ENCODE results near the gene OSBPL7. TPM values are rescaled to one million over a fixed set of nuclear protein-coding genes. Genes with fewer than 3 reads are reported as not detected.

The OSBPL7 gene
- total RNA-seq, 4 donors from 2014 or later = 1.1 to 4.6 (median 1.6) TPM

DNA sequence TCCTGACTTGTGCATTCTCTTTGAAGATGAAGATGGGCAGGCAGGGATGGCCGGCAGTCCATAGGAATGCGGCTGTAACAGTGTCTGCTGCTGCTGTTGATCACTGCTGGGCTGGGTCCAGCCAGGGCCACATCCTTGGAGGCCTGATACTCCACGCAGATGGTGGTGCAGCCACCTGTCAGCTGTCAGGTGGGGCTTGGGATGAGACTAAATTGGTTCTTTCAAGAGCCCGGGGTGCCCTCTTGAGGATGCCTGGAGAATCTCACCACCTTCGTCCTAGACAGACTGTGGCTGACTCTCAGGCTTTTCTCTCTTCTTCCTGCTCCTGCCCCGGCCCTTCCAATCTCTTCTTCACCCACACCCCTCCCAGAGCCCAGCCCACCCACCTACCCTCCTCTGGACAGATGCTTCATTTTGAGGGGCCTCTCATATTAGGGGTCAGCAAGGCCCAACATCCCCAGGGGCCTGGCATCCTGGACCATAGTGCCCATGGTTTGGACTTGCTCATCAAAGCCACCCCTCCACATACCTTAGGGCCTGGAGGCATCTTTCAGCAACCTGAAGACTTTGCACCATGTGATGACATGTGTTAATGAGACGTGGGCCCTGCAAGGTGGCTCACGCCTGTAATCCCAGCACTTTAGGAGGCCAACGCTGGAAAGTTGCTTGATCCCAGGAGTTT is 19.1 kb downstream of the OSBPL7 start:
- Histone ChIP-seq H3K4me3 (no peak overlapping the region), H3K27me3 (peaks cover 0 to 8% (median 0%) of the 10 kb centered on the region in 4 donors), H3K27ac (no peak overlapping the region), H3K36me3 (peaks cover 0 to 10% (median 0%) of the 10 kb centered on the region in 3 donors), H3K9me3 (no peaks in the 10 kb centered on the region), H3K4me1 (no peaks in the 10 kb centered on the region)
- DNase-seq = no peak
- TF ChIP-seq POLR2A (IDR thresholded peaks at IDR 0.05) = no peak
- TF ChIP-seq, protein P1, sequence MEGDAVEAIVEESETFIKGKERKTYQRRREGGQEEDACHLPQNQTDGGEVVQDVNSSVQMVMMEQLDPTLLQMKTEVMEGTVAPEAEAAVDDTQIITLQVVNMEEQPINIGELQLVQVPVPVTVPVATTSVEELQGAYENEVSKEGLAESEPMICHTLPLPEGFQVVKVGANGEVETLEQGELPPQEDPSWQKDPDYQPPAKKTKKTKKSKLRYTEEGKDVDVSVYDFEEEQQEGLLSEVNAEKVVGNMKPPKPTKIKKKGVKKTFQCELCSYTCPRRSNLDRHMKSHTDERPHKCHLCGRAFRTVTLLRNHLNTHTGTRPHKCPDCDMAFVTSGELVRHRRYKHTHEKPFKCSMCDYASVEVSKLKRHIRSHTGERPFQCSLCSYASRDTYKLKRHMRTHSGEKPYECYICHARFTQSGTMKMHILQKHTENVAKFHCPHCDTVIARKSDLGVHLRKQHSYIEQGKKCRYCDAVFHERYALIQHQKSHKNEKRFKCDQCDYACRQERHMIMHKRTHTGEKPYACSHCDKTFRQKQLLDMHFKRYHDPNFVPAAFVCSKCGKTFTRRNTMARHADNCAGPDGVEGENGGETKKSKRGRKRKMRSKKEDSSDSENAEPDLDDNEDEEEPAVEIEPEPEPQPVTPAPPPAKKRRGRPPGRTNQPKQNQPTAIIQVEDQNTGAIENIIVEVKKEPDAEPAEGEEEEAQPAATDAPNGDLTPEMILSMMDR (IDR thresholded peaks at IDR 0.05) = peak in 5 of 6 experiments; percentile 31 to 61 (median 34)
- WGBS, 2 donors = 26 to 32% methylated on average over 4 to 7 of the region's 9 CpGs
- intact Hi-C loops (cut with DNase I) = loop anchor here (10.0 kb wide), 1 partner anchor 108 kb away; the partner anchor contains the start of gene TBKBP1

DNA sequence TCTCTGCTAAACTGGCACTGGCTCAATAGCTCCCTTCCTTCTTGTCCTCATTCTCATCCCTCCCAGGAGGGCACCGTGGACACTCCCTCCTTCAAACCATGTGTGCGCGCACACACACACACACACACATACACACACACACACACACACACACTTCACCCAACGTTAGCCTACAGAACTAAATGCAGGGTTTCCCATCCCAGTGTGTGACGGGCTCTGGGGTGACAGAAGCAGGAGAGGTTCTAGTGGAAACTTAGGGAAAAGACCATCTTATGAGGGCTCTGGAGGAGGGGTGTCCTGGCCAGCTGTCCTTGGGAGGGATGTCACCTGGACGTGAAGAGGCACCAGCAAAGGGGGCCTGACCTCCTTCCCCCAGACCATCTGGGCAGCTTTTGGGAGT is 19.7 kb downstream of the OSBPL7 start:
- WGBS, 2 donors = 41 to 43% methylated on average over 5 of the region's 6 CpGs
- intact Hi-C loops (cut with DNase I) = loop anchor here (10.0 kb wide), 1 partner anchor 107 kb away; the partner anchor contains the start of gene TBKBP1
- no peak for TF ChIP-seq POLR2A (IDR thresholded peaks at IDR 0.05)
- TF ChIP-seq, protein P1 (IDR thresholded peaks at IDR 0.05) = no peak
- no peaks in the 10 kb centered on the region for H3K4me1 ChIP-seq
- no peak for DNase-seq
- no peaks in the 10 kb centered on the region for H3K9me3 ChIP-seq
- H3K27ac ChIP-seq = no peak overlapping the region
- H3K4me3 ChIP-seq = no peak overlapping the region
- peaks cover 0 to 8% (median 0%) of the 10 kb centered on the region in 4 donors for H3K27me3 ChIP-seq
- peaks cover 0 to 4% (median 0%) of the 10 kb centered on the region in 3 donors for H3K36me3 ChIP-seq

DNA sequence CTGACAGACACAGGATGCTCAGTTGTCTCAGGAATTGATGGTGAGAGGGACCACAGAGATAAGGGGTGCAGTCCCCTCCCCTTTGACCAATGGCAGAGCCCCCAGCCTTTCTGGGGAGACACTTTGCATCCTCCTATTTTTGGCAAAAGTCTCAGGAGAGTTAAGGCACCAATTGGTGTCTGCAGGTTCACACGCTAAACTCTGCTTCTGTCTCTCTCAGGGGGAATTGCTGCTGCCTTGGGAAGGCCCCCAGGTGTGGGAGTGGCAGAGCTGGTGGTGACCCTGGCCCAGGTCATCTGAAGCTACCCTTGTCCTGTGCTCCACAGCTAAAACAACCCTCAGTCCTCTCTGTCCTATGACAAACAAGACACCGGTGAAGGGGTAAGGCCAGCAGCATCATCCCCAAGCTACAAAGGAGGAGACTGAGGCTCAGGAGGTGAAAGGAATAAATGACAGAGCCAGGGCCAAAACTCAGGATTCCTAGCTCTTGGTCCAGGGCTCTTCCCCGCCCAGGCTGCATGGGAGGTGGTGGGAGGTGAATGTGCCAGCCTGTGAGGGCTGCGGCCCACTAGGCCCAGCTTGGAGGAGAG is 20.3 kb downstream of the OSBPL7 start:
- H3K4me3 ChIP-seq = no peak overlapping the region
- intact Hi-C loops (cut with DNase I) = loop anchor here (10.0 kb wide), 1 partner anchor 106 kb away; the partner anchor contains the start of gene TBKBP1
- TF ChIP-seq POLR2A (IDR thresholded peaks at IDR 0.05) = no peak
- TF ChIP-seq, protein P1 (IDR thresholded peaks at IDR 0.05) = no peak
- H3K27me3 ChIP-seq = peaks cover 0 to 13% (median 0%) of the 10 kb centered on the region in 4 donors
- H3K36me3 ChIP-seq = no peaks in the 10 kb centered on the region
- no peak for DNase-seq
- WGBS, 2 donors = 50 to 85% methylated on average over 2 to 3 of the region's 4 CpGs
- no peaks in the 10 kb centered on the region for H3K9me3 ChIP-seq
- no peak overlapping the region for H3K27ac ChIP-seq
- no peaks in the 10 kb centered on the region for H3K4me1 ChIP-seq

DNA sequence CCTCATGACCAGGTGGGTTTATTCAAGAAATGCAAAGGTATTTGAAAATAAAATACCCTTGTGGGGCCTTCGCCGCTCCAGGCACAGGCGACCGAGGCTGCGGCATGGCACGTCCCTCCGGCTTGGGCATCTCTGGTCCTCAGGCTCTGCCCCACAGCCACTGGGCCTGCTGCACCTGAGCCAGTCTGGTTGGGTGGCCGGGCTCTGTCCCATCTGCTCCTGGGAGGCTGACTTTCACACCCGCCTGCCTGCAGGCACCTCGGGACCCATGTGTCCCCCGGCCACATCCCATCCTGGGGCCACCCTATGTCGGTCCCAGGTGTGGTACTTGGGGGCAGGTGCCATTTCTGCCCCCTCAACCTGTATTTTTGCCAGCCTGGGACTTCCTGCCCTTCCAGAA is 20.9 kb downstream of the OSBPL7 start:
- no peak for DNase-seq
- 83 to 85% methylated on average over 7 to 8 of the region's 12 CpGs for WGBS, 2 donors

More for the DNA sequence above, 20.9 kb downstream of the OSBPL7 start:
- no peaks in the 10 kb centered on the region for H3K4me1 ChIP-seq
- no peak overlapping the region for H3K4me3 ChIP-seq
- peaks cover 0 to 13% (median 0%) of the 10 kb centered on the region in 4 donors for H3K27me3 ChIP-seq
- H3K27ac ChIP-seq = no peak overlapping the region
- TF ChIP-seq POLR2A (IDR thresholded peaks at IDR 0.05) = no peak
- TF ChIP-seq, protein P1 (IDR thresholded peaks at IDR 0.05) = no peak
- H3K9me3 ChIP-seq = no peaks in the 10 kb centered on the region
- no peaks in the 10 kb centered on the region for H3K36me3 ChIP-seq
- intact Hi-C loops (cut with DNase I) = loop anchor here (10.0 kb wide), 1 partner anchor 106 kb away; the partner anchor contains the start of gene TBKBP1

Data from esophagus squamous epithelium (tissue), 5 donors.